PC-9 (cell line): ENCODE results near the gene FAM83D. TPM values are rescaled to one million over a fixed set of nuclear protein-coding genes. Genes with fewer than 3 reads are reported as not detected.

Experiments used
- BruUV-seq: library from RNA; stranded (reverse); fragments of 400-500 nt; replicated peaks from 2 replicates; lab custom pipeline; 2021; lab: Mats Ljungman, UMichigan
- CTCF ChIA-PET: fragments of 300-600 bp; sonication (Branson Sonifier 250); formaldehyde crosslinking; loops from one replicate; lab custom pipeline; 2022; ENCODE audit warnings: antibody characterized with exemption; lab: Charles Lee
- POLR2A ChIA-PET: fragments of 300-600 bp; sonication (Branson Sonifier 250); formaldehyde crosslinking; loops from one replicate; lab custom pipeline; 2022; ENCODE audit warnings: antibody characterized with exemption; ENCODE audit not compliant: unreplicated experiment; lab: Charles Lee
- DNase-seq, 2 experiments: peaks; one replicate each; pipeline versions ENCODE4 v3.0.0 to v3.0.0-alpha.2; 2015 to 2022; ENCODE audit warnings: mixed read lengths in 1 of 2
- H2AFZ ChIP-seq: fragments of 200-600 bp; sonication (generic); 2 replicates; pipeline ENCODE4 v1.8.1; 2017; ENCODE audit warnings: antibody characterized with exemption
- H3F3A ChIP-seq: fragments of 200-600 bp; sonication (generic); 2 replicates; pipeline ENCODE4 v1.8.1; 2017; ENCODE audit warnings: antibody characterized with exemption, mild to moderate bottlenecking, low read depth; ENCODE audit not compliant: insufficient read depth
- H3K27ac ChIP-seq: fragments of 200-600 bp; sonication (generic); 2 replicates; pipeline ENCODE4 v1.6.1; 2016; ENCODE audit warnings: mixed run types
- H3K27me3 ChIP-seq: fragments of 200-600 bp; sonication (generic); 2 replicates; pipeline ENCODE4 v1.6.1; 2016; ENCODE audit warnings: low read depth, mixed run types; ENCODE audit not compliant: insufficient read depth
- H3K36me3 ChIP-seq: fragments of 200-600 bp; sonication (generic); 2 replicates; pipeline ENCODE4 v1.6.1; 2016; ENCODE audit warnings: low read depth, mixed run types
- H3K4me1 ChIP-seq: fragments of 200-600 bp; sonication (generic); replicated peaks from 2 replicates; pipeline ENCODE4 v1.6.1; 2016; ENCODE audit warnings: mixed run types; ENCODE audit not compliant: insufficient read depth
- H3K4me2 ChIP-seq: fragments of 200-600 bp; sonication (generic); 2 replicates; pipeline ENCODE4 v1.6.1; 2017; ENCODE audit warnings: mixed run types
- H3K4me3 ChIP-seq: fragments of 200-600 bp; sonication (generic); 2 replicates; pipeline ENCODE4 v1.6.1; 2016; ENCODE audit warnings: mixed run types
- H3K79me2 ChIP-seq: fragments of 200-600 bp; sonication (generic); 2 replicates; pipeline ENCODE4 v1.6.1; 2017; ENCODE audit warnings: low read depth, mixed run types
- H3K9me2 ChIP-seq: fragments of 200-600 bp; sonication (generic); 2 replicates; pipeline ENCODE4 v1.8.1; 2017; ENCODE audit warnings: mild to moderate bottlenecking; ENCODE audit not compliant: insufficient read depth
- H3K9me3 ChIP-seq: fragments of 200-600 bp; sonication (generic); 2 replicates; pipeline ENCODE4 v1.8.1; 2016; ENCODE audit warnings: low read depth; ENCODE audit not compliant: insufficient read depth
- H4K20me1 ChIP-seq: fragments of 200-600 bp; sonication (generic); 2 replicates; pipeline ENCODE4 v1.8.1; 2017; ENCODE audit not compliant: insufficient read depth
- CTCF ChIP-seq: fragments of 200-600 bp; sonication (generic); conservative IDR thresholded peaks from 2 replicates; pipeline ENCODE4 v1.6.1; 2017; ENCODE audit warnings: mixed run types, antibody characterized with exemption, mild to moderate bottlenecking, moderate library complexity
- EZH2 ChIP-seq: fragments of 200-600 bp; sonication (generic); IDR thresholded peaks from 2 replicates; pipeline ENCODE4 v1.8.0; 2017; ENCODE audit warnings: antibody characterized with exemption, low read depth
- intact Hi-C: fragments of 100-400 bp; cut with micrococcal nuclease; formaldehyde crosslinking; loops from one replicate; pipeline ENCODE4 v1.10.0; 2022; ENCODE audit not compliant: unreplicated experiment
- total RNA-seq: library from RNA; stranded (reverse); gene quantifications from 2 replicates; pipeline ENCODE4 v1.2.3, GENCODE V29; 2021

Gene FAM83D
- total RNA-seq, 1 experiment from 2014 or later, result 57.3 TPM

GRCh38 chr20:38982291-38982690, 56.1 kb downstream of the FAM83D start:
- Histone ChIP-seq H3K9me3 (no peaks in the 10 kb centered on the region), H4K20me1 (no peaks in the 10 kb centered on the region), H3K36me3 (0 out of 2 replicates have a peak, but pooled peaks cover 6% of the 10 kb centered on the region), H3K27ac (peak overlapping the region; percentile 60), H3F3A (peaks cover 28% of the 10 kb centered on the region), H2AFZ (no peak overlapping the region), H3K4me3 (no peak overlapping the region), H3K4me2 (0 out of 2 replicates have a peak overlapping the region, but pooled peaks have one; percentile 26), H3K27me3 (no peaks in the 10 kb centered on the region), H3K9me2 (no peaks in the 10 kb centered on the region), H3K79me2 (peaks cover 16% of the 10 kb centered on the region; the same call in 1 of the 2 replicates), H3K4me1 (peaks cover 44% of the 10 kb centered on the region)
- intact Hi-C loops, result no loop called here
- ChIA-PET CTCF (interaction anchor here (0.7 kb wide), 1 partner anchor 204 kb away, joined by 7 read pairs; no protein-coding TSS in a partner anchor), POLR2A (no interaction called here)
- no TSS peak for BruUV-seq
- no peak for TF ChIP-seq CTCF
- TF ChIP-seq EZH2, result no peak
- peak in 1 of 2 experiments; percentile 75 for DNase-seq

GRCh38 chr20:38985060-38985459, 58.8 kb downstream of the FAM83D start:
- Histone ChIP-seq H3K79me2 (peaks cover 16% of the 10 kb centered on the region; the same call in 1 of the 2 replicates), H3K27me3 (no peaks in the 10 kb centered on the region), H3K9me2 (no peaks in the 10 kb centered on the region), H3K4me2 (peak overlapping the region; percentile 53), H3K4me3 (peak overlapping the region; percentile 6; the same call in 1 of the 2 replicates), H3K27ac (peak overlapping the region; percentile 80), H3K9me3 (no peaks in the 10 kb centered on the region), H3F3A (peaks cover 28% of the 10 kb centered on the region), H3K36me3 (peaks cover 18% of the 10 kb centered on the region; the same call in 1 of the 2 replicates), H3K4me1 (peaks cover 44% of the 10 kb centered on the region), H4K20me1 (no peaks in the 10 kb centered on the region), H2AFZ (no peak overlapping the region)
- no TSS peak for BruUV-seq
- intact Hi-C loops, result no loop called here
- ChIA-PET POLR2A (interaction anchor here (0.7 kb wide), 1 partner anchor 31 kb away, joined by 6 read pairs; no protein-coding TSS in a partner anchor), CTCF (interaction anchor here (0.6 kb wide), 1 partner anchor 1413 kb away, joined by 8 read pairs; no protein-coding TSS in a partner anchor)
- TF ChIP-seq CTCF, result no peak
- no peak for TF ChIP-seq EZH2
- DNase-seq, result peak in 1 of 2 experiments; percentile 79

- Histone ChIP-seq H3K4me1 (peaks cover 44% of the 10 kb centered on the region), H3K9me3 (no peaks in the 10 kb centered on the region), H3K27ac (peak overlapping the region; percentile 80), H3K27me3 (no peaks in the 10 kb centered on the region), H3K79me2 (peaks cover 14% of the 10 kb centered on the region; the same call in 1 of the 2 replicates), H3K9me2 (no peaks in the 10 kb centered on the region), H2AFZ (no peak overlapping the region), H3K36me3 (peaks cover 19% of the 10 kb centered on the region; the same call in 1 of the 2 replicates), H4K20me1 (no peaks in the 10 kb centered on the region), H3F3A (peaks cover 28% of the 10 kb centered on the region), H3K4me3 (peak overlapping the region; percentile 6; the same call in 1 of the 2 replicates), H3K4me2 (peak overlapping the region; percentile 53)
- TF ChIP-seq CTCF (no peak), EZH2 (no peak)
- peak in 1 of 2 experiments; percentile 92 for DNase-seq
- ChIA-PET POLR2A (interaction anchor here (0.6 to 0.7 kb wide), 2 partner anchors 30 to 371 kb away, joined by 3 to 6 read pairs; no protein-coding TSS in a partner anchor), CTCF (no interaction called here)
- BruUV-seq, result no TSS peak
- intact Hi-C loops, result no loop called here
Observed at GRCh38 chr20:38985603-38986170, 59.5 kb downstream of the FAM83D start.
